ENCODE measurements around the gene SMARCD3. TPM values are rescaled to one million over a fixed set of nuclear protein-coding genes. Genes with fewer than 3 reads are reported as not detected.

The SMARCD3 gene
- total and polyA plus RNA-seq, 9 of the 15 experiments (the other 6 are each of a cell fraction or from before 2014, with no cell fraction given): 0.43 to 3.6 (median 2.6) TPM

DNA sequence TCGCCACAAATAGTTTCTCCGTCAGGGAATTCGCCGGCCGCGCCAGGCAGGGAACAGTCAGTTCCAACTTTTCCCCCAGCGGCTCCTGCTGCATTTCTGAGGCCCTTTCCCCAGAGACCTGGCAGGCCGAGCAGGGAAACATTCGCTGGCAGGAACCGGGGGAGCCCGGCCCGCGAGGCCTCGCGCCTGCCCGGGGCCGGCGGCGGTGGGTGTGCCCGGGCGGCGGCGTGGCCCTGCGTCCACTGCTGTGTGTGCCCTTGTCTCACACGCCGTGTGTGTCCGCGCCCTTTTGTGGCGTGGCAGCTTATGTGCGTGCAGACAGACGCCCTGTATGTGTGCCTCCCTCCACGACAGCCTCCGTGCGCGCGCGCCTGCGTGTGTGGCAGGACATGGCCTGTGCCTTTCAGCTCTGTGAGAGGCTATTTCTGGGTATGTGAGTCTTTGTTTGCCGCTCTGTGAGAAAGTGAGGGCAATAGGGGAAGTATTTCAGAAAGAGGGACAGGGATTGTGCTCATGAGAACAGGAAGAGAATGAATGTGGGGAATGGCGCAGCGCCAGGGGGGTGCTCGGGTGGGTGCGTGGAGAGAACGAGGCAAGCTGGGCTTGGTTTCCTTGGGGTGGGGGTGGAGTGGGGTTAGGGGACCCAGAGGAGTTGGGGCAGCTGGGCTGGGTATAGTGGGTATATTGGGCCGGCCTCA is 689 bp upstream of the SMARCD3 start (continued):
- TF ChIP-seq ZNF41 (CRISPR knock-in tag; conservative IDR thresholded peaks at IDR 0.05) (no peak), TEAD1 (CRISPR knock-in tag; IDR thresholded peaks at IDR 0.05) (no peak), ZNF184 (CRISPR knock-in tag; IDR thresholded peaks at IDR 0.05) (no peak), PATZ1 (CRISPR knock-in tag; IDR thresholded peaks at IDR 0.05; ENCODE audit: borderline replicate concordance) (no peak), PKNOX1 (IDR thresholded peaks at IDR 0.05) (no peak), RBM34 (IDR thresholded peaks at IDR 0.05; ENCODE audit: borderline replicate concordance, insufficient read depth, low read length) (no peak), RBFOX2 (IDR thresholded peaks at IDR 0.05; ENCODE audit: low read depth, low read length) (no peak), ZNF408 (CRISPR knock-in tag; IDR thresholded peaks at IDR 0.05; ENCODE audit: low read depth) (no peak), CGGBP1 (CRISPR knock-in tag; IDR thresholded peaks at IDR 0.05) (no peak), YBX1 (IDR thresholded peaks at IDR 0.05) (no peak), L3MBTL2 (IDR thresholded peaks at IDR 0.05) (peak; percentile 64), ZFX (CRISPR knock-in tag; IDR thresholded peaks at IDR 0.05) (no peak), HDAC8 (tag; IDR thresholded peaks at IDR 0.05) (no peak; the same call in 1 of the 2 replicates), FIP1L1 (IDR thresholded peaks at IDR 0.05; ENCODE audit: low read depth, low read length, poor library complexity, severe bottlenecking) (no peak), PURB (CRISPR knock-in tag; IDR thresholded peaks at IDR 0.05; ENCODE audit: low read depth) (no peak), ATF3 (IDR thresholded peaks at IDR 0.05) (no peak), ATF3 (CRISPR knock-in tag; conservative IDR thresholded peaks at IDR 0.05) (no peak), CBFA2T3 (IDR thresholded peaks at IDR 0.05) (no peak), EZH2 (IDR thresholded peaks at IDR 0.05; ENCODE audit: borderline replicate concordance, low read depth, low read length) (no peak), ZBTB7A (IDR thresholded peaks at IDR 0.05; ENCODE audit: borderline replicate concordance, control insufficient read depth, low read depth, low read length) (peak; percentile 16; the same call in 1 of the 2 replicates), SREBF1 (IDR thresholded peaks at IDR 0.05; ENCODE audit: borderline replicate concordance, low read depth, low read length) (no peak), RB1 (IDR thresholded peaks at IDR 0.05; ENCODE audit: low read depth) (peak; percentile 13; the same call in 1 of the 2 replicates)
- TF ChIP-seq, protein P1, sequence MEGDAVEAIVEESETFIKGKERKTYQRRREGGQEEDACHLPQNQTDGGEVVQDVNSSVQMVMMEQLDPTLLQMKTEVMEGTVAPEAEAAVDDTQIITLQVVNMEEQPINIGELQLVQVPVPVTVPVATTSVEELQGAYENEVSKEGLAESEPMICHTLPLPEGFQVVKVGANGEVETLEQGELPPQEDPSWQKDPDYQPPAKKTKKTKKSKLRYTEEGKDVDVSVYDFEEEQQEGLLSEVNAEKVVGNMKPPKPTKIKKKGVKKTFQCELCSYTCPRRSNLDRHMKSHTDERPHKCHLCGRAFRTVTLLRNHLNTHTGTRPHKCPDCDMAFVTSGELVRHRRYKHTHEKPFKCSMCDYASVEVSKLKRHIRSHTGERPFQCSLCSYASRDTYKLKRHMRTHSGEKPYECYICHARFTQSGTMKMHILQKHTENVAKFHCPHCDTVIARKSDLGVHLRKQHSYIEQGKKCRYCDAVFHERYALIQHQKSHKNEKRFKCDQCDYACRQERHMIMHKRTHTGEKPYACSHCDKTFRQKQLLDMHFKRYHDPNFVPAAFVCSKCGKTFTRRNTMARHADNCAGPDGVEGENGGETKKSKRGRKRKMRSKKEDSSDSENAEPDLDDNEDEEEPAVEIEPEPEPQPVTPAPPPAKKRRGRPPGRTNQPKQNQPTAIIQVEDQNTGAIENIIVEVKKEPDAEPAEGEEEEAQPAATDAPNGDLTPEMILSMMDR (IDR thresholded peaks at IDR 0.05 in 2 of 3, conservative IDR thresholded peaks at IDR 0.05 in 1 of 3; ENCODE audit: insufficient read depth in 2 of 3, low read depth in 1 of 3, low read length in 3 of 3): no peak

Data from K562 (cell line).